ENCODE results near the gene IMPA2.

Gene IMPA2

DNA sequence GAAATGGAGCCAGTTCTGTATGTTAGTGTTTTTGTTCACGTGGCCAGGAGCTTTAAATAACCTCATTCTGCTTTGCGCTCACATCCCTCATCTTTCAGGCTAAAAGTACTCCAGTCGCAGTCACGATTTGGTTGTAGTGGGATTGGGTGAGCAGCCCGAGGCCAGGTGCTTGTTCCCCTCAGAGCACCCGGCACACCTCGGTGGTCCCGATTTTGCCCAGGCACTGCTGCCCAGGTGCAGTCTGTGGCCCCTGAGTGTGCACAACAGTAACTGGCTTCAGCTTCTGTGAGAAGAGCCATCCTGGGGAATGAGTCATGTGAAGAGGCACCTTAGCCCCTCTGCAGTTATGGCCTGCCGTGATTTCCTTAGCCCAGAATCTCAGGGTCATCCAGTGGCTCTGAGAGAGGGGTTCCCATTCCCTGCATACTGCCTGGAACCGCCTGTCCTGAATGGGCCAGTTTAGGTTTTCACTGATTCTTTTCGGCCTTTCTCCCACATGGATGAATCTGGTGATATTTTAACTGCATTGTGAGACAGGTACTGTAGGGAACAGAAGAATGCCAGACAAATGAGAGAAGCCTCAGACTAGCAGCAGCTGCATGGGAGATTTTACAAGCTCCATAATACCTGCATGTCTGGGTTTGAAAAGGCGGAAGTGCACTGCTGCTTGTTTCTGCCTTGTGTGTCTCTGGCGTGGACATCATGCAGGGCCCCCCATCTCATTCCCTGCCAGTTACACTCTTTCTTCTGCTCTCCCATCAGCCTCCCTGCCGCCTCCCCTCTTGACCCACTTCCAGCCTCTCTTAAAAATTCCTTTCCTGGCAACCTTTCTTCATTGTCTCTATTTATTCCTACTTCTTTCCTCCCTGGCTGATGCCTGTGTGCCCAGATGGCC is 33.5 kb downstream of the IMPA2 start:
- H4K20me1 ChIP-seq (ENCODE audit: insufficient read depth, low read length), result no peaks in the 10 kb centered on the region
- DNase-seq, result no peak
- no peak overlapping the region for H3K4me2 ChIP-seq (ENCODE audit: insufficient read depth, low read length)
- no peak for ATAC-seq (ENCODE audit: insufficient read depth, low read depth)
- no peaks in the 10 kb centered on the region for H3K9me3 ChIP-seq (ENCODE audit: insufficient read depth, low read length, severe bottlenecking)
- no peak overlapping the region for H3K4me3 ChIP-seq (ENCODE audit: low read depth in 1 of 2, low read length in 2 of 2)
- no peak for TF ChIP-seq EZH2 (IDR thresholded peaks at IDR 0.05; ENCODE audit: borderline replicate concordance, low read depth, low read length, severe bottlenecking)
- TF ChIP-seq, protein P1, sequence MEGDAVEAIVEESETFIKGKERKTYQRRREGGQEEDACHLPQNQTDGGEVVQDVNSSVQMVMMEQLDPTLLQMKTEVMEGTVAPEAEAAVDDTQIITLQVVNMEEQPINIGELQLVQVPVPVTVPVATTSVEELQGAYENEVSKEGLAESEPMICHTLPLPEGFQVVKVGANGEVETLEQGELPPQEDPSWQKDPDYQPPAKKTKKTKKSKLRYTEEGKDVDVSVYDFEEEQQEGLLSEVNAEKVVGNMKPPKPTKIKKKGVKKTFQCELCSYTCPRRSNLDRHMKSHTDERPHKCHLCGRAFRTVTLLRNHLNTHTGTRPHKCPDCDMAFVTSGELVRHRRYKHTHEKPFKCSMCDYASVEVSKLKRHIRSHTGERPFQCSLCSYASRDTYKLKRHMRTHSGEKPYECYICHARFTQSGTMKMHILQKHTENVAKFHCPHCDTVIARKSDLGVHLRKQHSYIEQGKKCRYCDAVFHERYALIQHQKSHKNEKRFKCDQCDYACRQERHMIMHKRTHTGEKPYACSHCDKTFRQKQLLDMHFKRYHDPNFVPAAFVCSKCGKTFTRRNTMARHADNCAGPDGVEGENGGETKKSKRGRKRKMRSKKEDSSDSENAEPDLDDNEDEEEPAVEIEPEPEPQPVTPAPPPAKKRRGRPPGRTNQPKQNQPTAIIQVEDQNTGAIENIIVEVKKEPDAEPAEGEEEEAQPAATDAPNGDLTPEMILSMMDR (IDR thresholded peaks at IDR 0.05; ENCODE audit: borderline replicate concordance, extremely low read depth, low read length, poor library complexity, severe bottlenecking), result no peak
- no peaks in the 10 kb centered on the region for H3K36me3 ChIP-seq (ENCODE audit: insufficient read depth, low read length)
- H3K9ac ChIP-seq (ENCODE audit: low read depth, low read length), result no peak overlapping the region
- no peak overlapping the region for H3K27ac ChIP-seq (ENCODE audit: low read length)
- no peaks in the 10 kb centered on the region for H3K4me1 ChIP-seq (ENCODE audit: insufficient read depth, low read length)
- no peaks in the 10 kb centered on the region for H3K79me2 ChIP-seq (ENCODE audit: insufficient read depth, low read length)
- H2AFZ ChIP-seq (ENCODE audit: low read depth, low read length), result no peak overlapping the region
- no peaks in the 10 kb centered on the region for H3K27me3 ChIP-seq (ENCODE audit: insufficient read depth, low read length, poor library complexity)

DNA sequence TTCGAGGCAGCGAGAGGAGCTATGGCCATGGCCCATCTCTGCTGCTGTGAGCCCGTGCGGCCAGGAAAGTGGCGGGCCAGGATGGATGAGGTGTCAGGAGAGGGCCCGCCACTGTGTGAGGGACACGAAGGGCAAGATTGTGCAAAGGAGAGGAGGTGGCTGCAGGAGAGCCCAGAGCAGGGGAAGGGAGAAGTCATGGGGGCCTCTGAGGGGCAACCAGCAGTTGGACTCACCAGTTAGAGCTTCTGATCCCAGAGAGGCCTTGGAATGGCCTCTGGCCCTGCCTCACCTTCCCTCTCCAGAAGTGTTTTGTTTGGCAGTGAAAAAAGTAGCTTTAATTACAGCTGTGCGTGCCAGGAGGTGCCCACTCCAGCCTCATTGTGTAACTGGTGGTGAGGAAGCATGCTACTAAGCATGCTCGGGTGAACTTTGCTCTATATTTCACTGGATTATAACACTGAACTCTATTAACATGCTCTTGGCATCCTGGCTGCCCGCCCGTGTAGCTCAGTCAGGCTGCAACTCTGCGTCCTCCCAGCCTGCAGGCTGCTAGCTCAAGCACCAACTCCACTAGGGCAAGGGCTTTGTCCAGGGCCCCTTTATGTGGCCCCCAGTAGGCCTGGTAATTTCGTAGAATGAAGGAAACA is 34.2 kb downstream of the IMPA2 start:
- no peaks in the 10 kb centered on the region for H3K4me1 ChIP-seq (ENCODE audit: insufficient read depth, low read length)
- no peaks in the 10 kb centered on the region for H4K20me1 ChIP-seq (ENCODE audit: insufficient read depth, low read length)
- no peaks in the 10 kb centered on the region for H3K79me2 ChIP-seq (ENCODE audit: insufficient read depth, low read length)
- H3K27ac ChIP-seq (ENCODE audit: low read length), result no peak overlapping the region
- ATAC-seq (ENCODE audit: insufficient read depth, low read depth) (no peak), DNase-seq (no peak)
- no peak overlapping the region for H3K4me2 ChIP-seq (ENCODE audit: insufficient read depth, low read length)
- TF ChIP-seq EZH2 (IDR thresholded peaks at IDR 0.05; ENCODE audit: borderline replicate concordance, low read depth, low read length, severe bottlenecking), result no peak
- TF ChIP-seq, protein P1 (IDR thresholded peaks at IDR 0.05; ENCODE audit: borderline replicate concordance, extremely low read depth, low read length, poor library complexity, severe bottlenecking), result no peak
- H3K9ac ChIP-seq (ENCODE audit: low read depth, low read length), result no peak overlapping the region
- no peaks in the 10 kb centered on the region for H3K27me3 ChIP-seq (ENCODE audit: insufficient read depth, low read length, poor library complexity)
- no peaks in the 10 kb centered on the region for H3K36me3 ChIP-seq (ENCODE audit: insufficient read depth, low read length)
- no peak overlapping the region for H2AFZ ChIP-seq (ENCODE audit: low read depth, low read length)
- H3K4me3 ChIP-seq (ENCODE audit: low read depth in 1 of 2, low read length in 2 of 2), result no peak overlapping the region
- no peaks in the 10 kb centered on the region for H3K9me3 ChIP-seq (ENCODE audit: insufficient read depth, low read length, severe bottlenecking)

DNA sequence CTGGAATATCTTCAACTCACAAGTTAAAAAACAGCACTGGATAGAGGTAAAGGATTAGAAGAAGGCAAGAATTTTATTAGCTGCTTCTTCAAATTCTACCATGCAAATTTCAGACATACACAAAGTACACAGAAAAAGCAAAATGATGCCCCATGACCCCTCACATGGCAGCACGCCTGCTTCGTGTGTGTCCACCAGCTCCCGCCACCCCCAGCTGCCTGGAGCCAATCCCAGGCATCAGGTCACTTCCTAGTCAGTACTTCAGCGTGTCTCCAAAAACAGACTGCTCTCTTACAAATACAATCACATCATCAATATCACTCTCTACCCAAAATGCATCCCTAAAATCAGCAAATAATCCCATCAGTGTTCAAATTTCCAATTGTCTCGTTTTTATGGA is 35.8 kb downstream of the IMPA2 start:
- H3K9ac ChIP-seq (ENCODE audit: low read depth, low read length), result no peak overlapping the region
- no peak overlapping the region for H3K27ac ChIP-seq (ENCODE audit: low read length)
- TF ChIP-seq, protein P1 (IDR thresholded peaks at IDR 0.05; ENCODE audit: borderline replicate concordance, extremely low read depth, low read length, poor library complexity, severe bottlenecking), result no peak
- no peak for TF ChIP-seq EZH2 (IDR thresholded peaks at IDR 0.05; ENCODE audit: borderline replicate concordance, low read depth, low read length, severe bottlenecking)
- ATAC-seq (ENCODE audit: insufficient read depth, low read depth), result no peak
- H3K36me3 ChIP-seq (ENCODE audit: insufficient read depth, low read length), result no peaks in the 10 kb centered on the region
- no peak overlapping the region for H3K4me3 ChIP-seq (ENCODE audit: low read depth in 1 of 2, low read length in 2 of 2)
- no peak for DNase-seq
- H3K4me1 ChIP-seq (ENCODE audit: insufficient read depth, low read length), result no peaks in the 10 kb centered on the region
- H3K9me3 ChIP-seq (ENCODE audit: insufficient read depth, low read length, severe bottlenecking), result no peaks in the 10 kb centered on the region
- H4K20me1 ChIP-seq (ENCODE audit: insufficient read depth, low read length), result no peaks in the 10 kb centered on the region
- H3K79me2 ChIP-seq (ENCODE audit: insufficient read depth, low read length), result no peaks in the 10 kb centered on the region
- H3K27me3 ChIP-seq (ENCODE audit: insufficient read depth, low read length, poor library complexity), result no peaks in the 10 kb centered on the region
- H3K4me2 ChIP-seq (ENCODE audit: insufficient read depth, low read length), result no peak overlapping the region
- H2AFZ ChIP-seq (ENCODE audit: low read depth, low read length), result no peak overlapping the region

All from DND-41 (cell line).